Globus pallidus (tissue), 1 donor: ENCODE results near the gene GFRAL.

ENCODE experiments used
- DNase-seq: peaks from one replicate; pipeline ENCODE4 v3.0.0-alpha.2; 2015; ENCODE audit warnings: low spot score

The GFRAL gene

DNA sequence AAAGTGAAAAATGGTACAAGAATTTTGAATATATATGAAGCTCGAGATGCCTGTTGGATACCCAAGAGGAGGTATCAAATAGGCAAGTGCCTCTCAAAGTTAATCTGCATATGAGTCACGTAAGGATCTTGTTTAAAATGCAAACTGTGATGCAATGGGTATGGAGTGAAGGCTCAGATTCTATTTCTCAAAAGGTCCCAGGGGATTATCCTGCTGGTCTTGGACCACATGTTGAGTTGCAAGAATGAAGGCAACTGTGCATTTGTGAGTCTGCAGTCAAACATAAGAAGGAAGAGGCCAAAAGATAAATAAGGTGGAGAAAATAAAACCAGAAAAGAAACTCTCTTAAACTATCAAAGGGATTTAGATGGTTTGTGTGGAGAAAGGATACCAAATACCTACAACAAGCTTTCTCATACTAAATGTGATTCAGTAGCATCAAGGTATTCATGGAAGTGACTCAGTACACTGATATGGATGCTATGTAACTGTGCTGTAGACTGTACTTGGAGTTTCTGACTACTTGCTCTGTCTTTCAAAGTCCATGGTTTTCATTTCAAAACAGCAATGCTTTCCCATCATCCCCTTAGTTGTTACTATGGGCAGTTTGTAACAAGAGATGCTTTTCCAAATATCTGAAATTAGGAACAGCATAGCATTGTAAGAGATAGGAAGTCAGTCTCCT lies 106.3 kb downstream of the GFRAL start:
- DNase-seq: no peak

DNA sequence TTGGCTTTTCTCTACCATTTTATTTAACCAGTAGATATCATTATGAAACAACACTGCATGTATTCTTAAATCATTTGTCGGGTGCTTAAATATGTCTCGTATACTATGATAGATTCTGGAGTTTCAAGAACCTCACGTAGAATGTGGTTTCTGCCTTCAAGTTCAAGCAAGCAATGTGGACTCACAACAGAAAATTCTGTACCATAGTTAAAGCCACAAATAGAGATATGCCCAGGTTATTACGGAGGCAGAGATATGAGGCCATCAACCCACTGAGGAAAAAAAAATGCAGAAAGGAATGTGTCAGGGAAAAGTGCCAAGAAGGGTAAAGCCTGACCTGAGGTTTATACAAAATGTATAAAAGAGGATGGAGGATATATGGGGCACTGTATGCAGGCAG lies 109.9 kb downstream of the GFRAL start:
- no peak for DNase-seq

DNA sequence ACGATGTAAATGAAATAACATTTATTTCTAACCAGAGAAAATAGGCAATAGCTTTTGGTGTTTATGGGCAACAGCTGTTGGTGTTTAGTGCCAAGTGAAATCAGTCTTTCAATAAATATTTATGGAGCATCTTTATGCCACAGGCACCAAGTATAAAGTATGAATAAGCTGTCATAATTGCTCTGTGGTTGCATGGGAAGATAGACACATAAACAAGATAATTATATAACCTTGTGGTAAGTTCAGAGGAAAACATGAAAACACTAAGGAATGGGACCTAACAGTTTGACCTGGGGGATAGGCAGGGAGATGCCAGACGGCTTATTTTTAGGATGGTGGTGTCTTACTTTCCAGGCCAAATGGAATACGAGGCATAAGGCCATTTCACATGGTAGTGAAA lies 110.9 kb downstream of the GFRAL start:
- no peak for DNase-seq

DNA sequence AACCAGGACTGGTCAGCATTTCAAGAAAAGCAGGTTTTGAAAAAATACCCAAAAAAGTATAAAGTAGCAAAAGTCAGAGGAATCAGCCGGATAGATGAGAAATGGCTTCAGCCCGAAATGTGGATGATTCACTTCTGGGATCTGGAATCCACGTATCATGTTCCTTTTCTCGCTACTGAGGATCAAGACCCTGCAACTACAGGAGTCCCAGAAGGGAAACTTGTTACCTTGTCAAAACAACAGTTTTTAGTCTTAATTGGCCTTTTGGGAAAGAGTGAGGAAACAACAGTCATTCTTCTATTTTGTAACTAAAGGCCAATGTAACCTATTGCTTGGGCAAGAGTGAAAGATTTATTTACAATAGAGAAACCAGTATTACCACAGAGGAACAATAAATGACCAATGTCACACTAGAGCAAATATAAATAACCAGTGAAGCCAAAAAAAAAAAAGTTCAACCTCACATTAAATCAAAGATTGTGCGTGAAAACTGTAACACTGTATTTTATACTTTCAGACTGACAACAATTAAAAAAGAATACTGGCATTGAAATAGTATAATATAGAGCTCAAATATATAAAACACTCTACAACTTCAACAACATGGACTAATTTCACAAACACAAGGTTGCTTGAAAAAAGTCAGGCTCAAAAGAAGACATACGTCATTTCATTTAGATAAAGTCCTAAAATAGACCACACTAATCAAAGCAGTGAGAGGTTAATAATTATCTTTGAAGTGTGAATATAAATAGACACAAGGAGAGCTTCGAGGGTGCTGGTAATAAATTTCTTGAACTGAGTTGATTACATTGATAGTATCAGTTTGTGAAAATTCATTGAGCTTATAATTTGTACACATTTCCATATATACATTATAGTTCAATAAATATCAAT lies 116.2 kb downstream of the GFRAL start:
- no peak for DNase-seq

DNA sequence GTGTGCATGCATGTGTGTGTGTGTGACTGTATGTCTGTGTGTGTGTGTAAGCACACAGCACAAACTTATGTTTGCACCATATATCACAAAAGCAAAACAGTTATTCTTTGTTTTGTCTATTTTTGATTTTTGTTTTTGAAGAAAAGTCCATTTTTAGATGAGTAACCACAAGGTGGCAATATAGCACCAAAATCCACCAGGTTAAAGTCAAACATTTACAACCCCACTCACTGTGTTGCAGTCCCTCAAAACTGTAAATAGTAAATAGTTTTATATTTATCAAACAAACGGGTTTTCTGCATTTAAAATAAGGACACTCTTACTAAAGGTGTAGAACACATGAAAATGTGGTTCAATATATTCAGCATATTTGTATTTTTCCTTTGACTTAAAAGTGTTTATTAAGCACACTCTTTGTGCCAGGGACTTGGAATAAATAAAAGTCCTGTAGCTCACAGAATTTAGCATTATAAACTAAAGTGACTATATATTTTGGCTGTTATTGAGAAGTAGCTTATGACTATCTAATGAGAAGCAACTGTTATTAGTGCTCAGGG lies 118.5 kb downstream of the GFRAL start:
- peak; percentile 20 for DNase-seq

DNA sequence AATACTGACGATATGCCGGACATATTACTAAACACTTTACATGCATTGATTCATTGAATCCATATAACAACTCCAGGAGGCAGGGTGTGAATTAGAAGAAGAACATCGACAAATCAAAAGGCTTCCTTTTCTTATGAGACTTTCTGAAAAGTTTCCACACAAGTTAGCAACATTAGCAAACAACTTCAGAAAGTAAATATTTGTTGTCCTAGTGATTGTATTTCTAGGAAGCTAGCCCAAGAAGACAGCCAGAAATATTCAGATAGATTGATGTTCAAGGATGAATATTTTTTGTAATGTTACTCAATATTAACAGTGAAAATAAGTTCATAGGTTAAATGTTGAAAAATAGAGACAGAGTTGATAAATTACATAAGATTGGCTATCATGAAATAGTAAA lies 120.6 kb downstream of the GFRAL start:
- no peak for DNase-seq

DNA sequence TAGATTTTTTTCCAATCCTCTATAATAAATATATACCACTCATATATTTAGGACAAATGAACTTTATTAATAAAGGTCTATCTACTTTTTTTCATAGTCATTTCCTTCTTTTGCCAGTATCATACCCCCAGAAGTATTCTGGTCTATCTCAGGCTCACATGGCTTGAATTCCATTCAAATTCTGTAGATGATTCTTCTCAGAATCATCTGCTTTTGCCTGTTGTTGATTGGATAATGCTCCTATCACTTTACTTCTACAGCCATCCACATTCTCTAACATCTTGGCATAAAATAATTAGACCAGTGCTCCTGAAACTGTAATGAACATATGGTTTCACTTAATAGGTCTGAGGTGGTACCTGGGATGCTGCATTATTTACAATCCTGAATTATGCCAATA lies 121.2 kb downstream of the GFRAL start:
- DNase-seq: no peak

DNA sequence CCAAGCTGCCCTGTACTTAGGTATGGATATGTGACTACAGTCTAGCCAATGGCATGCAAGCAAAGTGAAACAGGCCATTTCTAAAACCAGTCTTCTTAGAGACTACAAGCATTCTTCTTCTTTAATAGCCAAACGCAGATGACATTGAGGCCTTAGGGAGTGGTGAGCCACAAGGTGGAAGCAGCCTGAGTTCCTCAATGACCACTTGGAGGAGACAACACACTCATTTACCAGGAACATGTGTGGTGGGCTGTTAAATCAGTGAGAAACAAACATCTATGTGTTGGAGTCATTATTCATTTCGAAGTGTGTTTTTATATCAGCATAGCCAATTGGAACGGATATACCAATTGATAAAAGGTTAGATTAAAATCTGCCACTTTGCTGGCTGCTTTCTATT lies 122.0 kb downstream of the GFRAL start:
- no peak for DNase-seq

DNA sequence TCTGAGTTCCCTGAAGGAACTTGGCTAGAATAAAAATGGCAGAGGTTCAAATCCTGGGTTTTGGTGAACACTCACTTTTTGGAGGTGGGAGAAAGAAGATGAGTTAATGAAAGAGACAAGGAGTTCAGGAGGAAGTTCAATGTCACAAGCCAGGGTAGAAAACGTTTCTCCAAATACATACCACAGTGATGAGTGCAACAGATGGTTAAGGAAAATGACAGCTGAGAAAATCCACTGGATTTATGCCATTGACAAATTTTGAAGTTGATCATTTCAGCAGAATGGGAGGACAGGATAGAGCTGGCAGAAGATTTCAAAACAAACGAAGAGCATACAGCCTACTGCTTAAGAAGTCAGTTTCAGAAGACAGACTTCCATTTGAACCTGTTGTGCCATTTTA lies 122.7 kb downstream of the GFRAL start:
- no peak for DNase-seq
